IPS-NIHi7 (cell line): ENCODE data around the gene CERT1.

Experiments
- DNase-seq: peaks from one replicate; pipeline ENCODE4 v3.0.0; 2012; ENCODE audit warnings: mixed read lengths; ENCODE audit errors: extremely low spot score

Gene CERT1

DNA sequence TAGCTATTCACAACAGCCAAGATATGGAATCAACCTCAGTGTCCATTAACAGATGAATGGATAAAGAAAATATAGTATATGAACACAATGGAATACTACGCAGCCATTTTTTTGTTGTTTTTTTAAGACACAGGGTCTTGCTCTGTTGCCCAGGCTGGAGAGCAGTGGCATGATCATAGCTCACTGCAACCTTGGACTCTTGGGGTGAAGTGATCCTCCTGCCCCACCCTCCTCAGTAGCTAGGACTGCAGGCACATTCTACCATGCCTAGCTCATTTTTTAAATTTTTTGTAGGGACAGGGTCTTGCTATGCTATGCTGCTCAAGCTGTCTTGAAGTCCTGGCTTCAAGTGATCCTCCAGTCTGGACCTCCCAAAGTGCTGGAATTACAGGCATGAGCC, 38.5 kb downstream of the CERT1 start:
- no peak for DNase-seq

DNA sequence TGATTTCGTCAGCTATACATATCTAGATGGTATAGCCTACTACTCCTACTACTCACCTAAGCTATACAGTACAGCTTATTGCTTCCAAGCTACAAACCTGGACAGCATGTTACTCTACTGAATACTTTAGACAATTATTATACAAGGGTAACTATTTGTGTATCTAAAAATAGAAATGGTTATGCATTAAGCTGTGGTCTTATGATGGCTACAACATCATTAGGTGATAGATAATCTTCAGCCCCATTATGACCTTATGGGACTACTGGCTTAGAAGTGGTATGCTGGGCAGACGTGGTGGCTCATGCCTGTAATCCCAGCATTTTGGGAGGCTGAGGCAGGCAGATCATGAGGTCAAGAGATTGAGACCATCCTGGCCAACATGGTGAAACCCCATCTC, 40.2 kb downstream of the CERT1 start:
- DNase-seq = no peak

DNA sequence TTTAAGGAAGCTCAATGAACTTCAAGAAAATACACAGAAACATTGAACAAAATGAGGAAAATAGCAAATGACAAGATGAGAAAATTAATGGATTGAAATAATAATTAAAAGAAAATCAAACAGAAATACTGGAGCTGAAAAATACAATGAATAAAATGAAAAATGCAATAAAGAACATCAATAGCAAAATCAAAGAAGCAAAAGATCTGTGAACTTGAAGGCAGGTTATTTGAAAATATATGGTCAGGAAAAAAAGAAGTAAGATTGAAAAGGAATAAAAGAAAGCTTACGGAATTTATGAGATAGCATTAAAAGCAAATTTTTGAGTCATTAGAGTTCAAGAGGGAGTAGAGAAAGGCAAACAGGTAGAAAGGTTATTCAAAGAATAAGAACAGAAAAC, 42.4 kb downstream of the CERT1 start:
- DNase-seq = no peak

DNA sequence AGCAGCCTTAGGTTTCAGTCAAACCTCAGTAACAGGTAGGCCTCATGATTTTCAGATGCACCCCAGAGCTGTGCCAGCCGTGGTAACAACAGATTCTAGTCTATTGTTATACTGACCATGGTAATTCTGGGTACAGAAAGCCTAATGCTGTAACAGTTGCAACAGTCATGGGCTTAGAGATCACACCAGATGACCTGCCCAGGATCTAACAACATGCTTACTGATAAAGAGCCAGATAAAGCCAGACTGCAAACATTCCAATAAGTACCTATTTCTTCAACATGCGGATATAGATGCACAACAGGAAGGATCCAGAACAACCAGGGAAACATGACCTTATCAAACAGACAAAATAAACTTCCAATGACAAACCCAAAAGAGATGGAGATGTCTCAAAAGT, 42.8 kb downstream of the CERT1 start:
- DNase-seq = no peak

DNA sequence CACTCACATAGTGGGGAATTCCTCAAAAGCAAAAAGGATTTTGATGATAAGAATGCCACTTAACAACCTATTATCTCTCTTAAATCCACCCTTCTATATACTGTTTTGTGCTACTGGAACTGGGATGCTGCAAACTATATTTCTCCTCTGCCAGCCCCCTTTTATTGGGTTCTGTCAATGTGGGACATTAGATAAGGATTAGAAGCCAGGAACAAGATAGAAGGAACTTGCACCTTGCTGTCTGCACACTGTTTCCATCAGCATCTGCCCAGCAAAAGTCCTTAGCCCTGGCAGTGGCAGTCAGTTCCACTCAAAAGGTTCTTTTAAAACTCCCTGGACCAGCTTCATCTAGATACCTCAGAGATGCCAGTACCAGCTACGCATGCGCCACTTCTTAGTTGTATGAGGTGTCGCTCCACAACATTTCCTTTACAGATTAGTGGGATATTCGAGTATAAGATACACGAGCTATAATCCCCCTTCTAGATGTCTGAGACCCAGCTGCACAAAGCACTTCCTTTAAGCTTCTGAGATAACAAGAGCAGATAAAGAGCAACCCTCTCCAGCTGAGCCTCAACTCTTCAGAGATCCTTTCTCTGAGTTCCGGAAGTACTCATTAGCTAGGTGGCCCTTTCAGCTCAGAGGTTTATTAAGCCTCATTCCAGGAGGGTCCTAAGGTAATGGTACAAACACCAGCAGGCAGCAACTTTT, 45.3 kb downstream of the CERT1 start:
- DNase-seq = no peak

DNA sequence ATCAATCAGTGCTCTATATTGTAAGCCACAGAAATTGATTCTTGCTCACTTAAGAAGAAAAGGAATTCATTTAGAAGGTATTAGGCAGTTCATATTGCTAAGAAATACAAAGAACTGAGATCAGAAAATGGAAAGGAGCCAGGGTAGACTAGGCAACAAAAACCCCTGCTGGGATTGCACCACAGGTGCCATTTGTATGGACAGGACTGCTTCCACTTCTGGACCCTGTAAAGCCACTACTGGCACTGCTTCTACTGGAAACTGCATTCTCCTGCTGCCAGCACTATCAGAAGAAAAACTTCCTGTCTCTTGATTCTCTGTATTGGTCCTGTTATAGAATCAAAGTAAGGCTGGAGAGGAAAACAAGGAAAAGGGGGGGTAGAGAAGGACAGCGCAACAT, 45.9 kb downstream of the CERT1 start:
- no peak for DNase-seq

DNA sequence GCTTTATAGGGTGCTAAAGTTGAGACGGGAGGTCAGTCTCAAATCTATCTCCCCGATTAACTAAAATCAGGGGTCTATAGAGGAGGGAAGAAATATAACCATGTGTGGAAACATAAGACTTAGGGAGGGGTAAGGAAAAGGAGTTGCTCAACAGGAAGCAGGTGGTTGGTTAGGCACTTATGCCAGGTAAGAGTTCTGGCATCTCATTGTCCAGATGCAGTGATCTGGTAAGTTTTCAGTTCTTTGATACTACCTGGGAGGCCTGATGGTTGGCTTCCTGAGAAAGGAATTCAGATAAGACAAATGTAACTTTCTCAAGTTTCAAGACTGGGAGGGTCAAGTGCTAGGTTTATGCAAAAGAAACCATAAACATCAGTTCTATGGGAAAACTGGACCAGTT, 47.7 kb downstream of the CERT1 start:
- no peak for DNase-seq

DNA sequence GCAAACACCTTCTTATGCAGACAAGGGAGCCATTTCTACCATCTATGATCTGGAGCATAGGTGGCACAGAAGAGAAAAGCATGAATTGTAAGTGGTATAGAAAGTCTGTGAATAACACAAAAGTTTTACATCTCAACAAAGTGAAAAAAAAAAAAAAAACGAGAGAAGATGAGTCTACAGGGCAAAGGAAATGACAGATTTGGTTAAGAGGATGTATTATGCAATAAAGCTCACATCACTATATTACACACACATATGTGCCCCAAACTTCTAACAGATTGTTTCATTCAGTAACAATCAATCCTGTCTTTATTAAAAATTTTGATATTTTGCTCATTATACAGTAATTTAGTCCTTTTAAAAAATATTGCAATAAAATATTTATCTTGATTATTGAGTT, 49.8 kb downstream of the CERT1 start:
- no peak for DNase-seq

DNA sequence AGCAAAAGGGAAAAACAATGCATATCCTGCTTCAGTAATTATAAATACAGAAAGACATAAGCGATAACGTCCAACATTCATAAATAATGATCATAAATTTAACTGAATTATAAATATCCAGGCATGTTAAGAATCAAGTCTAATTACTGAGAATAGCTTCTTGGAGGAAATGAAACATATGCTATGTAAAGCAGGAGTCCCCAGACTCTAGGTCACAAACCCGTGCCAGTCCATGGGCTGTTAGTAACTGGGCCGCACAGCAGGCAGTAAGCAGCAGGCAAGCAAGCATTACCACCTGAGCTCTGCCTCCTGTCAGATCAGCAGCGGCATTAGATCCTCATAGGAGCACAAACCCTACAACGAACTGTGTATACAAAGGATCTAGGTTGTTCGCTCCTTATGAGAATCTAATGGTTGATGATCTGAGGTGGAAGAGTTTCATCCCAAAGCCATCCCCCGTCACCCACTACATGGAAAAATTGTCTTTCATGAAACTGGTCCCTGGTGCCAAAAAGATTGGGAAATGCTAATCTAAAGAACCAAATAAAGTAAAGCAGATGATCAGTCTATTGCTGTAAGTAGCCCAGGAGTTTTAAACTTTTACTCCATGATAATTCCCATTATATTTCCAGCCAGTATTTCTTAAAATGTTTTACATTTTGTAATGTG, 50.4 kb downstream of the CERT1 start:
- DNase-seq = no peak

DNA sequence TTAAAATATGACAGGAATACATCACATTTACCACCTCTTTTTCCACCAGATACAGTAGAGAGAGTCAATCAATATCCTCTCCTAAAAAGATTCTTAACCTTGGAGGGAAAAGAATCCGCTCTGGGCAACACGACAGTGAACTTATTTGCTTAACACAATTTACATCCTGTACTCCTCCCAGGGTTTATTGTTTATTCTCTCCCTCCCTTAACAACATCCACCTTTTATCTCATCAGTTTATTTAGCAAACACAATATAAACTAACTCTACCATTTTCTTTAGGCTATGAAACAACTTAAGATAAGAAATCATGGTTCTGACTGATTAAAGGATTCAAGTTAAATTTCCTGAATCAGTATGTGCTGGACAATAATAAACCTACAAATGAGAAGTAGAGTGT, 50.9 kb downstream of the CERT1 start:
- no peak for DNase-seq

DNA sequence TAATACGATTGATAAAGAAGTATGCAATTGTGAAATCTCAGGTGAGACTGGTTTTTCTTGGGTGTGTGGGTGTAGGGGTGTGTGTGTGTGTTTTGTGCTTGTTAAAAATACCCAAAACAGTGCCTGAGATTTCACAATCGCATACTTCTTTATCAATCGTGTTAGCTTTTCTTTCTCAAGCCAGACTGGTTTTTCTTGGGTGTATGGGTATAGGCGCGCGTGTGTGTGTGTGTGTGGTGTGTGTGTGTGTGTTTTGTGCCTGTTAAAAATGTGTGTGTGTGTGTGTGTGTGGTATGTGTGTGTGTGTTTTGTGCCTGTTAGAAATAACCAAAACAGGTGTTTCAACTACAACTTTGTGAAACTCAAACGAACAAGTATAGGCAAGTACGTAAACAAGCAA, 53.7 kb downstream of the CERT1 start:
- DNase-seq = no peak

DNA sequence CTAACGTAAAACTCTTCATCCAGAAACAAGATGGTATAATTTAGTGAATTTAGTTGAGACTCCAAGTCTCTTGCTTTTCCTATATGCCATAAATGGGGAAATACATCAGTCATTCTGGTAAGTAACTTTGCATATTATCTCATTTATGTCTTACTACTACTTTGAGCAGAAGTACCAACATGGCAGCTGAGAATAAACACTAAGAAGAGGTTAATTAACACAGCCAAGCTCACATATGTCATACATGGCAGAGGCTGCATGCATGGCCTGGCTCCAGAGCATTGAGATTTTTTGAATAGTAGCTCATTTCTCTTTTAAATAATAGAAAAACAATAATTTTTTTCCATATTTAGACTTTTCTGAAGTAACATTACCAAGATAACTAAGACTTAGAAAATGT, 54.3 kb downstream of the CERT1 start:
- DNase-seq = no peak

DNA sequence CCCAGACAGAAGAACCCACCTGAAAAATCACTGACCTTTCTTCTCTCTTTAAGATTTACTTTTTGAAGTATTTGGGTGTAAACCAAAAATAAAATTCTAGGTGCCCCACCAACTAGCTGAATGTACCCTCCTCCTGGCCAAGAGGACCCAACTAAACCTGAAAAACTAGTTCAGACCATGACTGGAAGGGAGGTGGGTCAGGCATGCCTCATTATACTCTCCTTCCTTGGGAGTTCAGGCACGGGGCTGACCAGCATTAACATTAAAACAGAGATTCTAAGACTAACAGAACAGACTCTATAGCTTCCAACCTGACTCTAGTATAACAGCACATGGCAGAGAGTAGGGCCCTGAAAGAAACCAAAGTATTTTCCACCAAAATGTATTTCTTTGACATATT, 61.4 kb downstream of the CERT1 start:
- no peak for DNase-seq

DNA sequence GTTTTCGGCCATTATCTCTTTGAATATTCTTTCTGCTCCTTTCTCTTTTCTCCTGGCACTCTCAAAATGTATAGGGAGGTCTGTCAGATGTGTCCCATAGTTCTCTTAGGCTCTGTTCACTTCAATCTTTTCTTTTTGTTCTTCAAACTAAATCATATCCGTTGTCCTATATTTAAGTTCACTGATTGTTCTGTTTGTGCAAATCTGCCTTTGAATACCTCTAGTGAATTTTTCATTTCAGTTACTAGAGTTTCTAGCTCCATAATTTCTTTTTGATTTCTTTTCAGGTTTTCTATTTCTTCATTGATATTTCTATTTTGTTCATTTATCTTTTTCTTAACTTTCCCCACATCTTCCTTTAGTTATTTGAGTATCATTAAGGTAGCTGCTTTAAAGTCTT, 65.4 kb downstream of the CERT1 start:
- no peak for DNase-seq

DNA sequence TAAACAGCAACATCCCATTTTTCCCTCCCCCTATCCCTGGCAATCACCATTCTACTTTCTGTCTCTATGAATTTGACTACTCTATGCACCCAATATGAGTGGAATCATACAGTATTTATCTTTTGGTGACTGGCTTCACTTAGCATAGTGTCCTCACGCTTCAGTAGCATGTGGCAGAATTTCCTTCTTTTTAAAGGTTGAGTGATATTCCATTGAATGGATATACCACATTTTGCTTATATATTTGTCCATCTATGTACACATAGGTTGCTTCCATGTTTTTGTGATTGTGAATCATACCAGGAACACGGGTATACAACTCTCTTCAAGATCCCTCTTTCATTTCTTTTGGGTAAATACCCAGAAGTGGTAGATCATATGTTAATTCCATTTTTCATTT, 69.9 kb downstream of the CERT1 start:
- no peak for DNase-seq

DNA sequence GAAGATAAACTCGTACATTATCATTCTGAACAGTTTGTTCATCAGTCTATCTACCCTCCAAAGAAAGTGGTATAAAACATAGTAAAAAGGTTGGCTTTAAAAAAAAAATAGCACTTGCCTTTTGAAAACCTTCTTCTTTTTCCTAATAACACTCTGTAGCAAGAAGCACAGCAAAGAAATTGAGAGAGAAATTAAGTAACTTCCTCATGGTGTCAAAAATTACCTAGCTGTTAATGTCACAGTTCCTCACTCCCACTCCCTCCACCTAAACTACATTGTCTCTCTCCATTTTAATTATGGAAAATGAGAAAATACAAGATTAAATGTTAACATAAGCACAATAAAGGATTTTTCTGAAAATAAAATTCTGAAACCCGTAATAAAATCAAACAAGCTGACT, 72.2 kb downstream of the CERT1 start:
- DNase-seq = no peak

DNA sequence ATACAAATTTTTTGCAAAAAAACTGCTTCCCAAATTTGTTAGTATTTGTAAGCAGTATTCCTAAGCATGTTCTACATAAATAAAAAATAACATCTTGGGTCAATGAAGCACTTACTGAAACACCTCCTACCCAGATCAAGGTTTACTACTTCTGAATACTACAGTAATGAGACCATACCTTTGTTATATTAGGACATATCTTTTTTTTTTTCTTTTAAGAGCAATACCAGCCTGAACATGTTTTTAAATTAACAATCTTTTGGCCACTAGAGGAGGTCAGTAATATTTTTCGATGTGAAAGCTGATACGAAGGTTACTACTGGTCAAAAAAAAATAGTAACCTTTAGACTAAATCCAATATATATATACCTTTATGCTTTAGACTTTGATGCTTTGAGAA, 72.7 kb downstream of the CERT1 start:
- no peak for DNase-seq

DNA sequence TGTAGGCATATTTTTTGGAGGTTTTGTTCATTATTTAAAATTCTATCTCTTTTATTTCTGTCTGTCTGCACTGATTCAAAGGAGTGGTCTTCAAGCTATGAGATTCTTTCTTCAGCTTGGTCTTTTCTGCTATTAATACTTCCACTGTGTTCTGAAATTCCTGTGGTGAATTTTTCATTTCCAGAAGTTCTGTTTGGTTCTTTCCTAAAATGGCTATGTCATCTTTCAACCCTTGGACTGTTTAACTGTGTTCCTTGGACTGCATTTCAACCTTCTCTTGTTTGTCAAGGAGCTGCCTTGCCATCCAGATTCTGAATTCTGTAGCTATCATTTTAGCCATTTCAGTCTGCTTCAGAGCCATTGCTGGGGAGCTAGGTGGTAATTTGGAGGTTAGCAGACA, 76.3 kb downstream of the CERT1 start:
- DNase-seq = no peak

DNA sequence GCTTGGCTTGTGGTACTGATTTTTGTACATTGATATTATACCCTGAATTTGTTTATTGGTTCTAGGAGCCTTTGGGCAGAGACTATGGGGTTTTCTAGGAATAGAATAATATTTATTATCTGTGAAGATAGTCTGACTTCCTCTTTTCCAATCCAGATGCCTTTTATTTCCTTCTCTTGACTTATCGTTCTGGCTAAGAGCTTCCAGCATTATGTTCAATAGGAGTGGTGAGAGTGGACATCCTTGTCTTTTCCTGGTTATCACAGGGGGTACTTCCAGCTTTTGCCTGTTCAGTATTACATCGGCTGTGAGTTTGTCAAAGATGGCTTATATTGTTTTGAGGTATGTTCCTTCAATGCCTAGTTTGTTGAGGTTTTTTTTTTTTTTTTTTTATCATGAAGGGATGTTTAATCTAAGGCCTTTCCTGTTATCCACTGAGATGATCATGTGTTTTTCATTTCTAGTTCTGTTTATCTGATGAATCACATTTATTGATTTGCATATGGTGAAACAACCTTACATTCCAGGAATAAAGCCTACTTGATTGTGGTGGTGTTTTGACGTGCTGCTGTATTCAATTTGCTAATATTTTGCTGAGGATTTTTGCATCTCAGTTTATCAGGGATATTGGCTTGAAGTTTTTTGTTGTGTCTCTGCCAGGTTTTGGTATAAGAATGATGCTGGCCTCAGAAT, 77.5 kb downstream of the CERT1 start:
- DNase-seq = no peak

DNA sequence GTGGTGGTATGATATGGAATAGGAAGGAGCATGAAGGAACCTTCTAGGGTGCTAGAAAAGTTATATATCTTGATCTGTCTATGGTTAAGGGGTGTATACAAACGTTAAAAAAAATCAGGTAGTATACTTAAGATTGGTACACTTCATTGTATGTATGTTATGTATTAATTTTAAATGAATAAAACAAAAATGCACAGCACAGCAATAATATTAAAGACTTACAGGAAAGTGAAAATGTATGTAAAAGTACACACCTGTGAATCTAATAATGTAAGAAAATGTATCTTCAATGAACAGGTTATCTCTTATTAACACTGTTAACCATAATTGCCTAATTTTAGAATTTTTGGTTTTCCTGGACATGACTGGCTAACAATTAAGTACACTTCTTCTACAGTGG, 97.2 kb downstream of the CERT1 start:
- DNase-seq = no peak

DNA sequence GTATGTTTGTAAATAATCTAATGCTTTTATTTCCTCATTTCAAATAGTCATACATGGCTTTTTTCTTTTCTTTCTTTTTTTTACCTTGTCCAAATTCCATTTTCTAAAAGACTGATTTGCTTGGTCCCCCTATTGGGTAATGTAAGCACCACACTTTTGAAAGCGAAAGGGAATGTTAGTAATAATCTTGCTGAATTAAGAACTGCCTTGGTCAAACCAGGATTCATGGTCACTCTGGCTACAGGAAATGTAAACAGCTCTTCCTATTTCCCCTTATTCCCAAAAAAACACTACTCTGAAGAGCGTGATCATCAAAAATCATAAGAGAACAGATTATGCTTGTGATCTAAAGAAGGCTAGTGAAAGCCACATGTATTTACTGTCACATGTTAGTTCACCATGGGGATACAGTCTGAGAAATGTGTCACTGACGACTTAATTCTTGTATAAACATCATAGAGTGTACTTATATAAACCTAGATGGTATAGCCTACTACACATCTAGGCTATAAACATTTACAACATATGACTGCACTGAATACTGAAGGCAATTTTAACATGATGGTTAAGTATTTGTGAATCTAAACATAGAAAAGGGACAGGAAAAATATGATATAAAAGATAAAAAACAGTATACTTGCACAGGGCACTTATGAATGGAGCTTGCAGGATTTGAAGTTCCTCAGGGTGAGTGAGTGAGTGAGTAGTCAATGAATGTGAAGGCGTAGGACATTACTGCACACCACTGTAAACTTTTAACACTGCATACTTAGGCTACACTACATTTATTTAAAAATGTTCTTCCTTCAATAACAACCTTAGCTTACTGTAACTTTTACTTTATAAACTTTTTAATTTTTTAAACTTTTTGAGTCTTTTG, 99.1 kb downstream of the CERT1 start:
- DNase-seq = no peak

DNA sequence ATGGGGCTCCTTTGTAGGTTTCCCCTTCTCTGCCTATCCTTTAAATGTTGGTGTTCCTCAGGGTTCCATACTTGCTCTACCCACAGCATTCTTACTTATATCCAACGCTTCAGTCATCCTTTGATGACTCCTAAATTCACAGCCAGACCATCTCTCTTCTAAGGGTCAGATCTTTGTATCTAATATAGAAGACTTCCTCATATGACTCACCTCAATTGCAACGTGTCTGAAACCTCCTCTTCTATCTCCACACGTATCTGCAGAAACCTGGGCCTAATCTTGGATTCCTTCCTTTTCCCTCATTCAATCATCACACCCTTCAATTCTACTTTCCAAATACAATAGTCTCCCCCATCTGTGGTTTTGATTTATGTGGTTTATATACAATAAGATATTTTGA, 106.1 kb downstream of the CERT1 start:
- DNase-seq = no peak
